Parathyroid adenoma (tissue), 2 donors: Measurements from ENCODE around the gene FN3K.

ENCODE experiments used
- H2AFZ ChIP-seq: fragments of 300-600 bp; sonication (generic); one replicate; pipeline ENCODE4 v1.7.0; 2017; ENCODE audit warnings: antibody characterized with exemption, mild to moderate bottlenecking
- H3K27ac ChIP-seq: fragments of 300-600 bp; sonication (generic); one replicate; pipeline ENCODE4 v1.7.0; 2017
- H3K27me3 ChIP-seq: fragments of 300-600 bp; sonication (generic); one replicate; pipeline ENCODE4 v1.7.0; 2017; ENCODE audit warnings: low read length; ENCODE audit not compliant: control insufficient read depth, insufficient read depth
- H3K36me3 ChIP-seq: fragments of 300-600 bp; sonication (generic); one replicate; pipeline ENCODE4 v1.7.0; 2017; ENCODE audit warnings: low read length; ENCODE audit not compliant: control insufficient read depth, insufficient read depth
- H3K4me1 ChIP-seq: fragments of 300-600 bp; sonication (generic); one replicate; pipeline ENCODE4 v1.7.0; 2017; ENCODE audit warnings: control low read depth
- H3K4me2 ChIP-seq: fragments of 300-600 bp; sonication (generic); one replicate; pipeline ENCODE4 v1.7.0; 2017; ENCODE audit warnings: low read length
- H3K4me3 ChIP-seq: fragments of 300-600 bp; sonication (generic); one replicate; pipeline ENCODE4 v1.7.0; 2017; ENCODE audit warnings: low read depth, low read length
- H3K79me2 ChIP-seq: fragments of 300-600 bp; sonication (generic); one replicate; pipeline ENCODE4 v1.7.0; 2017; ENCODE audit warnings: control low read depth
- H3K9ac ChIP-seq: fragments of 300-600 bp; sonication (generic); one replicate; pipeline ENCODE4 v1.7.0; 2017; ENCODE audit warnings: mild to moderate bottlenecking
- H3K9me3 ChIP-seq: fragments of 300-600 bp; sonication (generic); one replicate; pipeline ENCODE4 v1.7.0; 2017; ENCODE audit warnings: low read length; ENCODE audit not compliant: control insufficient read depth
- CTCF ChIP-seq: fragments of 300-600 bp; sonication (generic); IDR thresholded peaks from one replicate; pipeline ENCODE4 v1.7.0; 2017; ENCODE audit warnings: antibody characterized with exemption, mild to moderate bottlenecking
- donor health status: primary hyperparathyroidism.

Gene FN3K

GRCh38 chr17:82790391-82790790 is 55.0 kb downstream of the FN3K start:
- Histone ChIP-seq H3K27ac (no peak overlapping the region), H3K36me3 (no peaks in the 10 kb centered on the region), H3K79me2 (peaks cover 46% of the 10 kb centered on the region), H3K4me2 (no peak overlapping the region), H3K27me3 (no peaks in the 10 kb centered on the region), H2AFZ (no peak overlapping the region), H3K9ac (no peak overlapping the region), H3K4me3 (no peak overlapping the region), H3K9me3 (no peaks in the 10 kb centered on the region), H3K4me1 (peaks cover 2% of the 10 kb centered on the region)
- TF ChIP-seq CTCF, result no peak

GRCh38 chr17:82791532-82791931 is 56.1 kb downstream of the FN3K start:
- no peak overlapping the region for H3K4me2 ChIP-seq
- H3K27ac ChIP-seq, result no peak overlapping the region
- no peaks in the 10 kb centered on the region for H3K9me3 ChIP-seq
- no peaks in the 10 kb centered on the region for H3K36me3 ChIP-seq
- H3K79me2 ChIP-seq, result peaks cover 39% of the 10 kb centered on the region
- no peak overlapping the region for H3K4me3 ChIP-seq
- no peak overlapping the region for H2AFZ ChIP-seq
- no peak for TF ChIP-seq CTCF
- H3K27me3 ChIP-seq, result no peaks in the 10 kb centered on the region
- H3K4me1 ChIP-seq, result peaks cover 2% of the 10 kb centered on the region
- no peak overlapping the region for H3K9ac ChIP-seq

GRCh38 chr17:82793974-82794630 is 58.7 kb downstream of the FN3K start:
- peaks cover 45% of the 10 kb centered on the region for H3K79me2 ChIP-seq
- H3K9ac ChIP-seq, result no peak overlapping the region
- no peak overlapping the region for H2AFZ ChIP-seq
- no peak for TF ChIP-seq CTCF
- H3K36me3 ChIP-seq, result no peaks in the 10 kb centered on the region
- no peaks in the 10 kb centered on the region for H3K27me3 ChIP-seq
- peaks cover 2% of the 10 kb centered on the region for H3K4me1 ChIP-seq
- no peak overlapping the region for H3K27ac ChIP-seq
- H3K9me3 ChIP-seq, result no peaks in the 10 kb centered on the region
- H3K4me2 ChIP-seq, result no peak overlapping the region
- H3K4me3 ChIP-seq, result no peak overlapping the region

GRCh38 chr17:82794781-82795482 is 59.5 kb downstream of the FN3K start:
- Histone ChIP-seq H3K4me1 (no peaks in the 10 kb centered on the region), H2AFZ (no peak overlapping the region), H3K4me2 (no peak overlapping the region), H3K79me2 (peaks cover 41% of the 10 kb centered on the region), H3K36me3 (no peaks in the 10 kb centered on the region), H3K4me3 (no peak overlapping the region), H3K9ac (no peak overlapping the region), H3K27me3 (no peaks in the 10 kb centered on the region), H3K9me3 (no peaks in the 10 kb centered on the region), H3K27ac (peak overlapping the region; percentile 17)
- no peak for TF ChIP-seq CTCF
